GM18511 (cell line): ENCODE results near the gene UPK1B.
"Not testable (repeated sequence)": the region's sequence is repeated elsewhere in the genome, so short reads cannot be mapped to it uniquely, and the experiment has no call there.

Experiments used
- ATAC-seq: cut with Tn5 transposase; IDR thresholded peaks from one replicate; pipeline ENCODE4 v1.9.1; 2021; ENCODE audit warnings: mild to moderate bottlenecking, moderate library complexity; ENCODE audit not compliant: unreplicated experiment

Gene UPK1B

DNA sequence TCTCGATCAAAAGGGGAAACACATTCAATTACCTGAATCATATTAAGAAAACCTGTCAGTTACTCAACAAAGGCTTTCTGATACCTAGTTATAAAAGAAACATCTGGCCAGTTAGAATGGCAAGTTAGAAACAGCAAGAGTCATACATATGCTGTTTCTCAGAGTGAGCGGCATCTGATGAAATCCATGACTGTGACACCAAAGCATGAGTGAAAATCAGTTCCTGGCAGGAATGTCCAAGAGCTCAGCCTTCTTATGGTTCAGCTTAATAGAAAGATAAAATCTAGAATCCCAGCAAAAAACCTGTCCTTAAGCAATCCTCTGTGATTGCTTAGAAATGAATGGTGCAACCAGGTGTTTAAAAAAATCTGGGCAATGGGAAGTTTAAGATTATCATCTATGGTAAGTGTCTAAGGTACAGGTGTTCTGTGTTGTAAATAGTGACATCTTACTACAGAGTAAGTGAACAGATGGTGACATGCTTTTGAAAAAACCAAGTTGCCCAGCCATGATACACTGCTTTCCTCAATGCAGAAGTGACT lies 48.5 kb downstream of the UPK1B start:
- no peak for ATAC-seq

- no peak for ATAC-seq
Measured at GRCh38 chr3:119222391-119222790, 49.0 kb downstream of the UPK1B start.

GRCh38 chr3:119223511-119223910 lies 50.1 kb downstream of the UPK1B start:
- ATAC-seq, result no peak

- no peak for ATAC-seq
Measured at GRCh38 chr3:119225121-119225520, 51.7 kb downstream of the UPK1B start.

DNA sequence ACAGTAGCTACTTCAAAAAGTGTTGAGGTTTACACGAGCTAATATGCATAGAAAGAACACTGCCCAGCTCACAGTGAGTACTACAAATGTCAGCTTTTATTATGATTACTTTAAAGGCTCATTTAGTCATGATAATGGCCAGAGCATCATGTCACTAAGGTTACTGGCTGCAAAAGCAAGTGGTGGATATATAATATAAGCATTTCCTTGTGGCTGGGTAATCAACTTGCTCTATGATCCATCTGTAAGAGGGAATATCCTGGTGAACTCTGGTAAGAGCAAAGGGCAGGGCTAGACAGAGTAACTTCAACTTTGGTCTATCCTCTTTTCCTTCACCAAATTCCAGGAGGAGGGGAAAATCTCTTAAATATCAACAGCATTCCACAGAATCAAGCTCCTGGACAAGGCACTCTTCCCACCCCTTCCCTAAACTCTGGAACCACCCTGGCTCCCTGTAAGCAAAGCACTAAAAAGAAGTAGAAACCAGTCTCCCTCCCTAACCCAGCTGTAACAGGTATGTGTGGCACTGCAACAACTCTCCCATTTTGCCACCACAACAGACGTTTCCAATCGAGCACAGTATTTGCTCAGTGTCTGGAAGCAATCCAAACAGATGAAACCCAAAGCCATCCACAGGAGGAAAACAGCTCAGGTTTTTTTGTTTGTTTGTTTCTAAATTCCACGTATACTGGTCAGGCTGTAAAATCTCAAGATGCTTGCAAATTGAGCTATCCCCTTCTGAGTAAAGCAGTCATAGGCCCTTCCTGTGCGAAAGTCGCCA lies 53.9 kb downstream of the UPK1B start:
- ATAC-seq, result no peak

- no peak for ATAC-seq
Measured at GRCh38 chr3:119228373-119229145, 55.2 kb downstream of the UPK1B start.

DNA sequence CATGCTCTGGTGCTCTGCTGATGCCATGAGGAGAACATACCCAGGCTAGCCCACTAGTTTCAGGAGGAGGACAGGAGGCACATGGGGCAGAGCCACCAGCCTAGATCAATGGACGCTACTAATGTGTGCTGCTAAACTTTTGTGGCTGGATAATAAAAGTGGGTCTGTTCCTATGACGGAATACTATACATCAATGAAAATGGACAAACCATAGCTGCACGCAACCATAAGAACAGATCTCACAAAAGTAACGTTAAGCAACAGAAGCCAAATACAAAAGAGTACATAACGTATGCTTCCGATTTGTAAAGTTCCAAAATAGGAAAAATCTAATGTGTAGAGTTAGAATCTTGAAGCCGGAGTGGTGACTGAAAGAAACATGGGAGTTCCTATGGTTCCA lies 55.8 kb downstream of the UPK1B start:
- no peak for ATAC-seq

- no peak for ATAC-seq
Measured at GRCh38 chr3:119230071-119230470, 56.7 kb downstream of the UPK1B start.

DNA sequence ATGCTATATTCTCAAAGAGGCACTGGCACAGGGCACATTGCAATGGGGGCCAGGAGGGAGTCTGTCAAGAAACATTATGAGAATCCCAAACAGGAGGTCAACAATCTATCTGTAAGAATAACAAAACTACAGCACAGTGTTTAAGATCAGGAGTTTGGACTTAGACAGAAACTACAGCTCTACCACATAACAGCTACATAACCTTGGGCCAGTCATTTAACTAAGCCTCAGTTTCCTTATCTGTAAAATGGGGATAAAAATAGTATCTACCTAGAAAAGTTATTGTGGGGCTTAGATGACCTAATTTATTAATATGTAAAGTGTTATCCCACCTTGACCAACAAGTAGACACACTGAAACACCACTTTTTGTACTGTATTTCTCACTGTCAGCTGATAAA lies 57.3 kb downstream of the UPK1B start:
- ATAC-seq, result no peak

DNA sequence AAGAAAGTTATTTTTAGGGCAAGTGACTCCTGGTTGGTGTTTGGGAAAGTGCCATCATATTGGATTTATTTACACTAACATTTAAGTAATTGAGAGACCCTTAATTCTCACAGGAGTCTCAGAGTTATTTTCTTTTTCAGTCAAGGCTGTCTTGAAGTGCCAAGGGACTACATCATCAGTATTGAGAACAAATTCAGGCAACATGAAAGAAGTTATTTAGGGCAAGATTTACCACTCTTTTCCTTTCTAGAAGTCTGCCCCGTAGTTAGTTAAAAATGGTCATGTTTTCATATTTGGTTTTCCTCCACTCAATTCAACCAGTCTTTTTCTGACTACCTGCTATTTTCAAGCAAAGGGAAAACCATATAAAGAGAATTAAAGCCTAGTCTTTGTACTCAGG lies 61.2 kb downstream of the UPK1B start:
- ATAC-seq, result no peak

GRCh38 chr3:119235151-119235550 lies 61.8 kb downstream of the UPK1B start:
- ATAC-seq, result no peak

- ATAC-seq, result no peak
Measured at GRCh38 chr3:119236756-119237155, 63.4 kb downstream of the UPK1B start.

GRCh38 chr3:119237299-119237698 lies 63.9 kb downstream of the UPK1B start:
- no peak for ATAC-seq

DNA sequence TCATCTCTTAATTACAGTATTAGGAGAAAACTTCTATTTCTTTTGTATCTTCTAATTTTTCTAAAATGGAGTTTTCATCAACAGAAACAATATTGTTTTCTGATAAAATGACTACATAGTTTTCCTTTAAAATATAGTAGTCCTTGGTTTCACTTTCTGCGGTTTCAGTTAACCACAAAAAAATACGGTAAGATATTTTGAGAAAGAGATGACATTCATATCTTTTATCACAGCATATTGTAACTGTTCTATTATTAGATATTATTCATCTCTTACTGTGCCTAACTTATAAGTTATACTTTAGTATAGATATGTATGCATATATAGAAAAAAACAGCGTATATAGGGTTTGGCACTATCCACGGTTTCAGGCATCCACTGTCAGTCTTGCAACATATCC lies 65.0 kb downstream of the UPK1B start:
- no peak for ATAC-seq

GRCh38 chr3:119239206-119239820 lies 65.9 kb downstream of the UPK1B start:
- ATAC-seq, result no peak

DNA sequence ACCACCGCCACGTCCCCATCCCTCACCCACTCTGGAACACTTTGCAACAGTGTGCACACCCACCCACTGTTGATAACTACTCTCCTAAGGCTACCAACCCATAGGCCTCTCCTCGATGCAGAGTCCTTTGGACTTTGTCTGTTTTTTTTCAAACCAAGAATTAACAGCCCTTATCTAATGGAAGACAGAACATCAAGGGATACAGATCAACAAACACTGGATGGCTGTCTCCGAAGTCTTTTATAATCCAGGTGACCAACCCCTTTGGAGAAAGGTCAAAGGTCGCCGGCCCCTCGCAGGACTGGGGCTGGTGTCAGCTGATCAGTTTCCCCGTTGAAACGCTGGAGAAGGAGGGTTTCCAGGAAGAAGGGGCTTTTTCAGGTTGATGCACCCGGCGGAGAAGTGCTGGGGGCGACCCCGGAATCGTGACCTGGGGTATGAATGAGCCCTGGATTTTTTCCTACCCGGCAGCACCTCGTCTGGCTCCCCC lies 66.7 kb downstream of the UPK1B start:
- ATAC-seq, result peak; percentile 23

DNA sequence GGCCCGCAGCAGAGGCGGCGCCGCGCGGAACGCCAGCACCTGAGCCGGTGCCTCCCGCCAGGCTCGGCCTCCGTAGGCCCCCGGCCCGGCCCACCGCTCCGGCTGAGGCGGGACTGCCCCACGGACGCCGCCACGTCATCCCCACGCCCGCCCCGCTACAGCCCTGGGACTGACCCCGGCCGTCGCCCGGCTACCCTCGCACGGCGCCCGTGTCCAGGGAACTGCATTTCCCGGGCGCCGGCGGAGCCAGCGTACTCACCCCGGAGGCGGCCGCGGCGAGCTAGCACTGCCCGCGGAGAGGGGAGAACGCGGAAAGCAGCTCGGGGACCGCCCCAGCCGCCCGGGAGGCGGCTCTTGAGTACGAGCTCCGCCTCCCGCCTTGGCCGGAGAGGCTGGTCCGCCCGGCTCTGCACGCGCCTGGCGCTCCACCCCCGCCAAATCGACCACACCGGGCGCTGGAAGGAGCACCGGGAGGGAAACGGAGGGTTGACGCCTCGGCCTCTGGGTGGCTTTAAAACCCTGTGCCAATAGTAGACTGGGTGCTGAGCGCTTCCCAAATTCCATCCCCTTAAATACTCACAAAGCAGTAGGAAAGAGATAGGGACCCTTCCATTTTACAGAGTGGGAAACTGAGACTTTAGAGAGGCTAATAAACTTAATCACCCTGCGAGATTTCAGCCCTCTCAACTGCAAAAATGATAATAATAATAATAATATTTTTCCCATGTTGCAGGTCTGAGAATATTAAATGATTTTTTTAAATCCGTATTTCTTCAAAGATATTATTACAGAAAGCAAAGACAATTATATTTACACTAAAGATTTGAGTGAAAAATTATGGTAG lies 67.4 kb downstream of the UPK1B start, which contains the start of gene B4GALT4:
Gene B4GALT4 (minus strand): TSS at position 288 of the 844 bp plus-strand sequence. CDS start 10,779 bp downstream, outside the sequence.
- peak; percentile 87 for ATAC-seq

DNA sequence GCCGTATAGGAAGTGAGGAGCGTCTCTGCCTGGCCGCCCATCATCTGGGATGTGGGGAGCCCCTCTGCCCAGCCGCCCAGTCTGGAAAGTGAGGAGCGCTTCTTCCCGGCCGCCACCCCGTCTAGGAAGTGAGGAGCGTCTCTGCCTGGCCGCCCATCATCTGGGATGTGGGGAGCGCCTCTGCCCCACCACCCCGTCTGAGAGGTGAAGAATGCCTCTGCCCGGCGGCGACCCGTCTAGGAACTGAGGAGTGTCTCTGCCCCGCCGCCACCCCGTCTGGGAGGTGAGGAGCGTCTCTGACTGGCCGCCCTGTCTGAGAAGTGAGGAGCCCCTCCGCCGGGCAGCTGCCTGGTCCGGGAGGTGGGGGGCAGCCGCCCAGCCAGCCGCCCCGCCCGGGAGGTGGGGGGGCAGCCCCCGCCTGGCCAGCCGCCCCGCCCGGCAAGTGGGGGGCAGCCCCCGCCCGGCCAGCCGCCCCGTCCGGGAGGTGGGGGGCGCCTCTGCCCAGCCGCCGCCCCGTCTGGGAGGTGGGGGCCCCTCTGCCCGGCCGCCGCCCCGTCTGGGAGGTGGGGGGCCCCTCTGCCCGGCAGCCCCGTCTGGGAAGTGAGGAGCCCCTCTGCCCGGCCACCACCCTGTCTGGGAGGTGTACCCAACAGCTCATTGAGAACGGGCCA lies 69.1 kb downstream of the UPK1B start:
- ATAC-seq, result not testable (repeated sequence)

GRCh38 chr3:119243058-119243529 lies 69.7 kb downstream of the UPK1B start:
- not testable (repeated sequence) for ATAC-seq

- no peak for ATAC-seq
Measured at GRCh38 chr3:119243712-119244111, 70.3 kb downstream of the UPK1B start.
